Stimulated activated CD4-positive, alpha-beta T cell treated with anti-CD3 and anti-CD28 coated beads, Interleukin-12 subunit alpha, Interleukin-12 subunit beta, amount 100 ng/mL, for 48 hours (primary cell): Measurements from ENCODE around the gene FERMT2.
"Not testable (repeated sequence)": the region's sequence is repeated elsewhere in the genome, so short reads cannot be mapped to it uniquely, and the experiment has no call there.

Source experiments
- DNase-seq, 3 donors: peaks; one replicate each; pipeline ENCODE4 v3.0.0-alpha.2; 2020; ENCODE audit warnings: low read depth in 2 of 3, low spot score in 1 of 3

Gene FERMT2

GRCh38 chr14:52868911-52869618, 81.8 kb downstream of the FERMT2 start:
- DNase-seq: no peak

GRCh38 chr14:52864893-52865292, 86.0 kb downstream of the FERMT2 start:
- DNase-seq: not testable (repeated sequence)

GRCh38 chr14:52863334-52863700, 87.5 kb downstream of the FERMT2 start:
- no peak for DNase-seq

- DNase-seq: no peak
Observed at GRCh38 chr14:52862632-52863333, 88.1 kb downstream of the FERMT2 start.

- no peak for DNase-seq
Observed at GRCh38 chr14:52861403-52861802, 89.4 kb downstream of the FERMT2 start.

GRCh38 chr14:52860910-52861309, 89.9 kb downstream of the FERMT2 start:
- no peak for DNase-seq

- no peak for DNase-seq
Observed at GRCh38 chr14:52860209-52860608, 90.6 kb downstream of the FERMT2 start.

GRCh38 chr14:52856139-52856538, 94.7 kb downstream of the FERMT2 start:
- DNase-seq: no peak

GRCh38 chr14:52853522-52853854, 97.4 kb downstream of the FERMT2 start:
- no peak for DNase-seq

- no peak for DNase-seq
Observed at GRCh38 chr14:52852810-52853521, 97.9 kb downstream of the FERMT2 start.

- DNase-seq: no peak
Observed at GRCh38 chr14:52850451-52850909, 100.4 kb downstream of the FERMT2 start.

- no peak for DNase-seq
Observed at GRCh38 chr14:52848626-52849025, 102.2 kb downstream of the FERMT2 start.

- no peak for DNase-seq
Observed at GRCh38 chr14:52846591-52846990, 104.3 kb downstream of the FERMT2 start.

- no peak for DNase-seq
Observed at GRCh38 chr14:52845081-52845480, 105.8 kb downstream of the FERMT2 start.

GRCh38 chr14:52844262-52845060, 106.4 kb downstream of the FERMT2 start:
- DNase-seq: no peak

GRCh38 chr14:52840877-52841276, 110.0 kb downstream of the FERMT2 start:
- DNase-seq: no peak

GRCh38 chr14:52837451-52837850, 113.4 kb downstream of the FERMT2 start:
- DNase-seq: no peak

GRCh38 chr14:52836063-52836462, 114.8 kb downstream of the FERMT2 start:
- DNase-seq: no peak

- no peak for DNase-seq
Observed at GRCh38 chr14:52835122-52835903, 115.5 kb downstream of the FERMT2 start.

- no peak for DNase-seq
Observed at GRCh38 chr14:52834440-52834842, 116.4 kb downstream of the FERMT2 start.

- no peak for DNase-seq
Observed at GRCh38 chr14:52833891-52834290, 117.0 kb downstream of the FERMT2 start.
